GM18870 (cell line): Measurements from ENCODE around the gene ADH1A.
"Not testable (repeated sequence)": the region's sequence is repeated elsewhere in the genome, so short reads cannot be mapped to it uniquely, and the experiment has no call there.

Source experiments
- ATAC-seq: cut with Tn5 transposase; IDR thresholded peaks from one replicate; pipeline ENCODE4 v1.9.1; 2021; ENCODE audit warnings: moderate library complexity; ENCODE audit not compliant: unreplicated experiment

ADH1A gene

DNA sequence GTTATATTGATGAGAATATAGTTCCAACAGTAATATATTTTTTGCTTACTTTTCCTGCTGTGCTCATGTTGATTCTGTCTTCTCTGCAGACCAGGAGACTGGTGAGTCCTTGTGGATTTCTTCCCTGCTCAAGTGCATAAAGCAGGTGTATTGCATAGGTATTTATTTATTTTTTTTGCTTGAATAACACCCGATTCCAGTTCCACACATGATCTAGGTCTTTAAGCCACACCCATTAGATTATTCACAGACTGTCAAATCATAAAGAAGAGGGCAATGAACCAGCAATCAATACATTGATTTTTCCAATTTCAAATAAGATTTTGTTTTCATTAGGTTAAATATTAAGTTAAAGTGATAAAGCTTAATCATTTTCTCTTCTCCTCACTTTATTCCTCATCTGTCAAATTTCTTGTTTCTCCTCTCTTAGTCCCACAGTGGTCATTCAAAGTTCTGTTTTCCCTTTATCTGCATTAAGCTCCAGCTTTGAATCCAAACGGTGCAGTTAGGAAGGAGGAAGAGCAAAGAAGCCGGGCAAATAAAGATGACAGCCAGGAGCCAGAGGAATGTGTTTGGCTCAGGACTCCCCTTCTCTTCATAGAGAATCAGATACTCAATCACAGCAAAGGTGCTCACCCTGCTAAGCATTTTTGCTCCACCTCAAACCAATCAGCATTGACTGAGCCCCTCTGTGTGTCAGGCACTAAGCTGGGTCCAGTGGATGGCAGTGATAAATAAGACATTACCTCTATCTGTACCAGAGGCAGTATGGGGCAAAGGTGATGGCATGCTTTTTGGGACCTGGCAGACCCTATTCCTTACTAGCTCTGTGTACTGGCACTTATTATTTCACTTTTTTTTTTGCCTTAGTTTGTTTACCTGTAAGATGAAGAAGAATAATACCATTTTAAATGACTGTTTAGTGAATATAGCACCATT lies at the start of gene ADH1A:
Gene ADH1A (minus strand): TSS at position 138 of the 939 bp plus-strand sequence. CDS start 71 bp downstream, at position 67.
- no peak for ATAC-seq

DNA sequence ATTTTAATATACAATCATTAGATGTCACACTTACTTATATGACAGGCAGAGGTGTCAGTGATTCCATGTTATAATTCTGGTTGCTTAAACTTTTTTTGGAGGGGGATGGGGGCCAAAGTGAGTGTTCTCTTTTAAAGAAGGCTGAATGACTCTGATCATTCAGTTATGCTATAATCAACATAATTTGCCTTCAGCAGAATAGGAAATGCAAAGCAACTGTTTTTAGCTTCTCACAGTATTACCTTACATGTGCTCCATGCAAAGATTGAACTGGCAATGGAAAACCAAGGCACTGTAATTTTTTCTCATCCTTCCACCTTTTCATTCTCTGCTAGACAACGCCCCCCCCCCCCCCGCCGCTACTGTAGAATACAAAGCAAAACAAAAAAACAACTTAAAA lies 48.4 kb upstream of the ADH1A start:
- no peak for ATAC-seq

DNA sequence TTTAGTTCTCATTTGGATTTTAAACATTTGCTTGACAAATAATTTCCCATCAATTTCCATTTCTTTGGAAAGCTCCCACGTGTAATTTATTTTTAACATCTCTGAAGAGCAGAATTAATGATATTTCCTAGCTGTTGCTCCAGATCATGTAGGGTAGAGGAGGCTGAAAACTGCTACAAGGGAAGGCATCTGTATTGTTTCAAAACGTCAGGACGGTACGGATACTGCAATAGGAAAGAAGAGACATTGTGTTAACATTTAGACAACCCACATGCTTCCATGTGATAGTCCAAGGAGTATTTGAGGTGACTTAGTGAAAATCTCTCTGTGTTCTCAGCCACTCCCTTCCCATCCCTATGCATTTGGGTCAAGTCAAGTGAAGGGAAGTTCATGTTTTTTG lies 45.8 kb upstream of the ADH1A start:
- ATAC-seq: no peak

DNA sequence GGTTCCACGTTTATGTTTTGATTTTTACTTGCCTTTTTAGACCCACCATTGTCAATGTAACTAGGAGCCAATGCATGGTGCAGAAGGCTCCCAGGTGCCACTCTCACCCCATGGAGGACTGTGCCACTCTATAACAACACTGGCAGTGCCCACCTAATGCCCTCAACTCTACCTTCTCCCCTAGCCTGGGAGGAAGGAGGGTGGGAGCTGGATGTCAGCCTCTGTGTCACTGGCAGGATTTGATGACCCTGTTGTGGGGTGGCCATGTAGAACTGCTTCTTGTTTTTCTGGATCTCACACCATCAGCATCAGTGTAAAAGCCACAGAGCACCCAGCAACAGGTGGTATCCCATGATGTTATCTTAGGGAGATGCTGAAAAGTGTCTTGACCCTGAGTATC lies 44.1 kb upstream of the ADH1A start:
- ATAC-seq: no peak

DNA sequence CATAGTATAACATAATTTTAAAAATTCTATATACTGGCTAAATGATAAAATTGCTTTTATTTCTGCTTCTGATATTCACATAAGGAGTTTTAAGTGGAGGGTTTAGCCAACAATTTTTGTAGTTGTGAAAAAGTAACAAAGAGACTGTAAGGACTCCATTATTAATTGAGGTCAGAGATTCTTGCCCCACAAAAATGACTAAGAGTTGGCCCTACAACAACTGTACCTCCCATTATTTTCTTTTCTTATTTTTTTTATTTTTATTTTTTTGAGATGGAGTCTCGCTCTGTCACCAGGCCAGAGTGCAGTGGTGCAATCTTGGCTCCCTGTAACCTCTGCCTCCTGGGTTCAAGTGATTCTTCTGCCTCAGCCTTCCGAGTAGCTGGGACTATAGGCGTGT lies 39.9 kb upstream of the ADH1A start:
- no peak for ATAC-seq

DNA sequence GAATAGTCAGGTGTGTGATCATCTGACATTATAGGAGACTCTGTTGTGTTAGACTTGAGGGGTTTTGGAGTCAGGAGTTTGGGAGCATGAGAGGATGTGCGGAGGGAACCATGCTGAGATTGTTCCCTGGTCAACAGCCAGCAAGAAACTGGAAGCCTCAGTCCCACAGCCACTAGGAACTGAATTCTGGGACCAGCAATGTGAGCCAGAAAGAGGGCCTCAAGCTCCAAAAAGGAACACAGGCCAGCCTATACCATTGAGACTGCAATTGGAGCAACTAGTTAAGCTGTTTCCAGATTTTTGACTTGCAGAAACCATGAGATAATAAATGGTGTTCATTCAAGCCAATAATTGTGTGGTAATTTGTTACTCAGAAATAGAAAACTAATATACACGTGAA lies 39.1 kb upstream of the ADH1A start:
- no peak for ATAC-seq

DNA sequence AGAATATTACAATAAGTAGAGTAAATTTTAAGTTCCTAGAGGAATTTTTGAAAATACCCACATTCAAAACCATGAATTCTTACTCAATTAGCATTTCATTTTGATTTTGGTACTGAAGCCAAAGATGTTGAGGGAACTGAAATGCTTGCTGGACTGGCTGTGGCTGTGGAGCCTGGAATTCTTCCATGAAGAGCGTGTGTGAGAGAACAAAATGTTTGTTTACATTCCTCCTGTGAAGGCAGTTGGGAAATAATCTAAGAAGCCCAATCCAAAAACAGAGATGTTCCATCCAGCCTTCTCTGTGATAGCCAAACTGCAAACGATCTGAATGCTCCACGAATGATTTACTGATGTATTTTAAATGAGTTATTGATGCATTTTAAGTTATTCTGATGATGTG lies 34.2 kb upstream of the ADH1A start:
- no peak for ATAC-seq

DNA sequence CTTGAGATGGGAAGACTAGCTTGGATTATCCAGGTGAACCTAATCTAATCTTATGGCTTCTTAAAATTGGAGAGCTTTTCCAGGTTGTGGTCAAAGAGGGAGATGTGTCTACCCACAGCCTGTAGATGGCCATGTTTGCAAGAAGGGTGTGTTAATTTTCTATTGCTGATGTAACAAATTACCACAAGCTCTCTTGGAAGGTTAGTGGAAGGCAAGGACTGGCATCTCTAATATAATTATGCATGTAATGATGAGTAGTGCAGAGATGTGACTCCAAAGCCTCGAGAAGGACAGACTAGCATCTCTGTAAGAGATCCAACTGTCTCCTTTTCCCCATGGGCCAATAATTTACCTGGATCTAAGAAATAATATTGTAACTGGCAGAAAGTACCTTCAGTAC lies 33.6 kb upstream of the ADH1A start:
- no peak for ATAC-seq

DNA sequence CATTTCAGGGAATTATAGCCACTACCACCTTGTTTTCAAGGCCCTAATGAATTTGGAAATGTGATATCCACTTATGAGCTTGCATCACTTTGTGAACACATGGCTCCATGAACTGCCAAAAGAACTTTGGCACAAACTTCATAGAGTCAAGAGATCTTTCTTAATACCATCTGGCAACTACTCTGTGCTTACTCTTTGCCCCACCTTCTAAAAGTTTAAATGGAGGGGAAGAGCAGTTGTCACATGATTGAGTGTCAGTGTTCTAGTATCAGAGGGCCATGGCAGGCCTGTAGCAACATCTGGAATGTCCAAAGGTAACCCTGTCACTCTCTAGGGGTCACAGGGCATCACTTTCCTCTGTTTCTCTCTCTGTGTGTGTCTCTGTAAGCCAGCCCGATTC lies 33.0 kb upstream of the ADH1A start:
- no peak for ATAC-seq

DNA sequence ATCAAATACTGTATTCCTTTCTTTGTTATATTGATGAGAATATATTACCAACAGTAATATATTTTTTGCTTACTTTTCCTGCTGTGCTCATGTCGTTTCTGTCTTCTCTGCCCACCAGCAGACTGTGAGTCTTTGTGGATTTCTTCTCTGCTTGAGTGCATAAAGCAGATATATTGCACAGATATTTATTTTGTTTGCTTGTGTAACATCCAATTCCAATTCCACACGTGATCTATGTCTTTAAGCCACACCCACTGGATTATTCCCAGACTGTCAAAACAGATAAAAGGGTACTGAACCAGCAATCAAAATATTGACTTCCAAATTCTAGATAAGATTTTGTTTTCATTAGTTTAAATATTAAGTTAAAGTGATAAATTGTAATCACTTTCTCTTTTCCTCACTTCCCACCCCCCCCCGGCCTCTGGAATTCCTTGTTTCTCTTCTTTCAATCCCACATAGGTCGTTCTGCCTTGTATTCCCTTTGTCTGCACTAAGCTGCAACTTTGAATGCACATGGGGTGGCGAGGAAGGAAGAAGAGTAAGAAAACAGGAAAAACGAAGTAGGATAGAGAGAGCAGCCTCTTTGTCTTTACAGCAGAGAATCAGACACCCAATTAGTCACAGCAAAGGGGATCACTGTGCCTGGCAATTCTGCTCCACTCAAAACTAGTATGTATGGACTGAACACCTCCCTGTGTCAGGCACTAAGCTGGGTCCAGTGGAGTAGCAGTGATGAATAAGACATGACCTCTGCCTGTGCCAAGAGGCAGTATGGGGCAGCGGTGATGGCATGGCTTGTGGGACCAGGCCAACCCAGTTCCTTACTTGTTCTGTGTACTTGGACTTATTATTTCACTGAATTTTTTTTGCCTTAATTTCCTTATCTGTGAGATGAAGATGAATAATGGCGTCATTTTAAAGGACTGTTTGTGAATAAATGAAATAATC lies 30.7 kb upstream of the ADH1A start, which contains the start of gene ADH1B:
Gene ADH1B (minus strand): TSS at position 161 of the 951 bp plus-strand sequence. CDS start 70 bp downstream, at position 91.
- no peak for ATAC-seq

DNA sequence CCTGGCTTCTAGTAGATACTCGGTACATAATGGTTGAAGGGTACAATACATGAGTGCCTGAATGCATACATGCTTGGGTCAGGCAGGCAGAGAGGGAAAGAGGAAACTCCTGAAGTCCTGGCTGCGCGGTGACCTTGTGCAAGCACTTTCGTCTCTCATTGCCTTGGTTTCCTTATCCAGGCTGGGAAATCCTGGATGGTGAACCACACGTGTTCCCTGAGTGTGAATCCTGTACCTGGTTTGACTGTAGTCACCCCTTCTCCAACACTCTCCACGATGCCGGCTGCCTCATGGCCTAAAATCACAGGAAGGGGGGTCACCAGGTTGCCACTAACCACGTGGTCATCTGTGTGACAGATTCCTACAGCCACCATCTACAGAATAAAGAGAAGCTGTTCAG lies 27.0 kb upstream of the ADH1A start:
- ATAC-seq: not testable (repeated sequence)

DNA sequence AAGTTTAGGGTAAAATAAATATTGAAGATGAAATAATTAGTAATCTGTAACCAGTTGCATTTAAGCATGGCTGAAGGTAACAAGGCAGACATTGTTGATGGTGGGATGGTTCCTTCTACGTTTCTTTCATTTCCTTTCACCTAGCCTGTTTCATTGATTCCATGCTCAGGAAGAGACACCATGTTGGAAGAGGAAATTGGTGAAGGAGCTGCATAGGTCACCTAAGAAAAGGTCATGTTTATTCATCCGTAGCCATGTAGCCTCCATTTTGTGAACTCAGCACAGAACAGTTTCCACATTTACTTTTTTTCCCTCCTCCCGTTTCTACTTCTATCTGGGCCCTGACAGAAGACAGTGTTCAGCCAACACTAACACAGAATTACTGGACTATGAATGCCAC lies 26.6 kb upstream of the ADH1A start:
- no peak for ATAC-seq

DNA sequence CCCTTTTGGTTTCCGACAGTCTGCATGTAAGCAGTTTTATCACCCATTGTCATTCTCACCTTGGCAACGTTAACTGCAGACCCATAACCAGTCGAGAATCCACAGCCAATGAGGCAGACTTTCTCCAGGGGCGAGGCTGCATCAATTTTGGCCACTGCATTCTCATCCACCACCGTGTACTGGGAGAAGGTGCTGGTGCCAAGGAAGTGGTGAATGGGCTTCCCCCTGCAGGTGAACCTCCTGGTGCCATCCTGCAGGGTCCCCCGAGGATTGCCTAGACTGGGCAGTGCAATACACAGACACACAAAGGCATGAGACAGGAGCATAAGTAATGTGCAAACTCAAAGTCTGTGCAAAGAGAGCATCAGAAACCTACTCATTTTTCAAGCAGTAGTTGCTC lies 25.1 kb upstream of the ADH1A start:
- ATAC-seq: no peak

DNA sequence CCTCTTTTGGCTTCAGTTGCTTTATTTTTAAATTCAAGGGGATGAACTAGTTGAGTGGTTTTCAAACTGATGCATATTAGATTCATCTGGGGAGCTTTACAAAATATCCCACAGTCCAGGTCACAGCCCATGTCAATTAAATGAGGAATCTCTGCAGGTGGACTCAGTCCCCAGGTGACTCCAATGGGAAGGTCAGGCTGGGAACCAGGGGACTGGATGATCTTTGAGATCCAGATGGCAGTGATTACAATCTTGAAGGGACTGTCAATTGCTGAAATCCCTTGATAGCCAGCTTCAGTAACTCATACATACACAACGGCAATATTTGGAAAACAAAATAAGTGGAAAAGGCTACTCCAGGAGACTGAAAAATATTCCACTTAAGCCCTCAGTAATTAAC lies 23.4 kb upstream of the ADH1A start:
- no peak for ATAC-seq

DNA sequence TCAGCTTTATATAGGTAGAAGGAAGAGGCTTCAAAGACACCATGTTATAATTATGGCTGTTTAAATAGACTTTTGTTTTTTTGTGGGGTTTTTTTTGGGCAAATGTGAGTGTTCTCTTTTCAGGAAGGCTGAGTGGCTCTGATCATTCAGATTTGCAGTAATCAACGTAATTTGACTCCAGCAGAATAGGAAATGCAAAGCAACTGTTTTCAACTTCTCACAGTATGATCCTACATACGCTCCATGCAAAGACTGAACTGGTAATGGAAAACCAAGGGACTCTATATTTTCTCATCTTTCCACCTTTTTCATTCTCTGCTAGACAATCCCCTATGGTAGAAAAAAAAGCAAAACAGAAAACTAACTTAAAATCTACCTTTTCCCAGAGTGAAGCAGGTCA lies 19.6 kb upstream of the ADH1A start:
- ATAC-seq: no peak

DNA sequence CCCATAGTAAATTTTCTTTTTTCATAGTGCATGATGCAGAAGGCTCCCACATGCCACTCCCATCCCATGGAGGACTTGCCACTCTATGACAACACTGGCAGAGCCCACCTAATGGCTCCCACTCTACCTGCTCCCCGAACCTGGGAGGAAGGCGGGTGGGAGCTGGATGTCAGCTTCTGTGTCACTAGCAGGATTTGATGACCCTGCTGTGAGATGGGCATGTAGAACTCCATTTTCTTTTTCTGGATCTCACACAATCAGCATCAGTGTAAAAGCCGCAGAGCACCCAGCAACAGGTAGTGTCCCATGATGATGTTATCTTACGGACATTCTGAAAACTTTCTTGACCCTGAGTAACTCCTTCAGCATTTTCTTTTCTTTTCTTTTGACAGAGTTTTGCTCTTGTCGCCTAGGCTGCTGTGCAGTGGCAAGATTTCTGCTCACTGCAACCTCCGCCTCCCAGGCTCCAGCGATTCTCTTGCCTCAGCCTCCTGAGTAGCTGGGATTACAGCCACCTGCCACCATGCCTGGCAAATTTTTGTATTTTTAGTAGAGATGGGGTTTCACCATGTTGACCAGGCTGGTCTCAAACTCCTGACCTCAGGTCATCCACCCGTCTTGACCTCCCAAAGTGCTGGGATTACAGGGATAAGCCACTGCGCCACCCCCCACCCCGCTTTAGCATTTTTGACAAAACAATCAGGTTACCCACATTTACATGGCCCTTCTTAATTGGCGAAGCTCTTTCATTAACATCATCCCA lies 15.0 kb upstream of the ADH1A start:
- no peak for ATAC-seq

DNA sequence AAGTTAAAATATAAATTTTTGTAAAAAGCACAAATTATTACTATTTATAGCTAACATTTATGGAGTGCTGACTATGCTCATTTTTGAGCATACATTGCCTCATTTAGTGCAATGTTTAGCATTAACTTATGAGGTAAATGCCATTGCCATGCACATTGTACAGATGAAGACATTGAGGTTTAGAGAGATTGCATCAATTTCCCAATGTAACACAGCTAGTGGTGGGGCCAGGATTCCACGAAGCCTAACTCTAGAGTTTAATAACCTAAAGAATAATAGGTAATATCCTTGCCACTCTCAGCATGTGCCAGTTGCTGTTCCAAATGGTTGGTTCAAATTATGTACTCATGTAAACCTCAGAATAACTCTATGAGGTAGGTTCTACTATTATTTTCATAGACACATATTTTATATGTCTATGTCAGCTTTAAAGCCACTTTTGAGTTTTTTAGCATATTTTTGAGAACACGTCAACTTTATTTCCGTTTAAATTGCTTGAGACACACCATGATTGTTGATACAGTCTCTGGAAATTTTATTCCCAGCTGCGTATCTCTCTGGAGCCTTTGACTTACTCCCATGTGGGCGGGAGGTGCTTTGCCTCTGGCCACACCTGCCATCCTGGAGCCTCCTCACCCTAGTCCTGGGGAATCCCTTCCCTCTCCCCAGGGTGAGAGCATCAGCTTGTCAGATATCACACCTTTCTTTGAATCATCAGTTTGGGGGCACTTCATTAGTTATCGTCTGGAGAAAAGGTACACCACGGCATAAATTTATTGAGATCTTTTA lies 10.8 kb upstream of the ADH1A start:
- ATAC-seq: no peak

DNA sequence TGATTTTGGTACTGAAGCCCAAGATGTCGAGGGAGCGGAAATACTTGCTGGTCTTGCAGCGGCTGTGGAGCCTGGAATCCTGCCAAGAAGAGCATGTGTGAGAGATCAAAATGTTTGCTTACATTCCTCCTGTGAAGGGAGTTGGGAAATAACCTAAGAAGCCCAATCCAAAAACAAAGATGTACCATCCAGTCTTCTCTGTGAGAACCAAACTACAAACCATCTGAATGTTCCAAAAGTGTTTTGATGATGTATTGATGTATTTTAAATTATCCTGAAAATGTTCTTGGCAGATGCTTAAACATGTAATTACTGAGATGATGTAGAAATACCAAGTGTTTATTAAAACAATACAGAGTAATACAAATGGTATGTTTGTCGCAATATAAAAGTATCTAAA lies 10.1 kb upstream of the ADH1A start:
- ATAC-seq: no peak

DNA sequence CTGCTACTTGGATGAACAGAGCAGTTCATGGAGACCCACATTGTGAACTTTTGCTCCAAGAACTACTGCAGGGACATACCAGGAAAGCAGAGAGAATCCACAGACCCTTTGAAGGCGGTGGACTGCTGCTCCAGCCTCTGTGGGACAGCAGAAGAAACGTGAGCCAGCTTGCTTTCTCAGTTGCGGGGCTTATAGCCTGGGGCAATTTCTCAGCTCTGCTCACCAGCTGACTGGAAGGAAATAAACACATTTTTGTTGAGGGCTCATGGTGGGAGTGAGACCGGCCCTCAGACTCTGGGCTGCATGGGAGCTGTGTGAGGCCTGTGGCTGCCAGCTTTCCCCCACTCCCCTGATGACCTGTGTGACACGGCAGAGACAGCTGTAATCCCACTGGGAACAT lies 2.6 kb upstream of the ADH1A start:
- ATAC-seq: no peak

DNA sequence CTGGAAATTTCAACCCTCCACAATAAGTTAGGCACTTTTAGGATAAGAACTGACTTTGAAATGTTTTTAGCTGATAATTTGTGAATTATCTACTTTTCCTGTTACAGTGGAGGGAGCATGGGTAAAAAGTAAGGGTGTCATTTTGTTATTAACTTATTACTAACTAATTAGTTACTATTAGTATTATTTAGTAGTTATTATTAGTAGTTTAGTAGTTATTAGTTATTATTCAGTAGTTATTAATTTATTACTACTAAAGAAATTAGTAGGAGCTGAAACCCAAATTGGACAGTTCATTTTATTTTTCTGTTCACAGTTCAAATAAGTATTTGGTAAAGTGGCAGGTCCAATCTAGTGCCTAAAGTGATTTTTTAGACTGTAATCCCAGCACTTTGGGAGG lies 5.4 kb downstream of the ADH1A start:
- no peak for ATAC-seq
